Stimulated activated naive B cell treated with anti-CD40 and anti-IgM and Interleukin-4, amounts not matched to agents 10 μg/mL and 1 μg/mL and 100 μg/mL, for 72 hours (primary cell): ENCODE data around the gene DEPP1.

Experiments
- ATAC-seq, 2 donors: fragments of 150-1000 bp; cut with Tn5 transposase; replicated peaks; 2 replicates each; pipeline ENCODE4 v1.10.0; 2021; ENCODE audit warnings: moderate library complexity in 1 of 2
- DNase-seq: peaks from one replicate; pipeline ENCODE4 v3.0.0; 2021
- H3K27ac Mint-ChIP-seq: one replicate; pipeline ENCODE4 v1.8.0; 2022; ENCODE audit warnings: mild to moderate bottlenecking, mixed read lengths
- H3K27me3 Mint-ChIP-seq, 2 donors: one replicate each; pipeline ENCODE4 v1.8.0; 2022; ENCODE audit warnings: mixed read lengths in 2 of 2
- H3K36me3 Mint-ChIP-seq, 2 donors: one replicate each; pipeline ENCODE4 v1.8.0; 2022; ENCODE audit warnings: mixed read lengths in 2 of 2, mild to moderate bottlenecking in 1 of 2
- H3K4me1 Mint-ChIP-seq, 2 donors: one replicate each; pipeline ENCODE4 v1.8.0; 2022; ENCODE audit warnings: mixed read lengths in 2 of 2, mild to moderate bottlenecking in 1 of 2
- H3K4me3 Mint-ChIP-seq, 2 donors: one replicate each; pipeline ENCODE4 v1.8.0; 2022; ENCODE audit warnings: mild to moderate bottlenecking in 2 of 2, mixed read lengths in 2 of 2, moderate library complexity in 1 of 2
- H3K9me3 Mint-ChIP-seq, 2 donors: one replicate each; pipeline ENCODE4 v1.8.0; 2022; ENCODE audit warnings: mixed read lengths in 2 of 2, mild to moderate bottlenecking in 1 of 2

The DEPP1 gene

DNA sequence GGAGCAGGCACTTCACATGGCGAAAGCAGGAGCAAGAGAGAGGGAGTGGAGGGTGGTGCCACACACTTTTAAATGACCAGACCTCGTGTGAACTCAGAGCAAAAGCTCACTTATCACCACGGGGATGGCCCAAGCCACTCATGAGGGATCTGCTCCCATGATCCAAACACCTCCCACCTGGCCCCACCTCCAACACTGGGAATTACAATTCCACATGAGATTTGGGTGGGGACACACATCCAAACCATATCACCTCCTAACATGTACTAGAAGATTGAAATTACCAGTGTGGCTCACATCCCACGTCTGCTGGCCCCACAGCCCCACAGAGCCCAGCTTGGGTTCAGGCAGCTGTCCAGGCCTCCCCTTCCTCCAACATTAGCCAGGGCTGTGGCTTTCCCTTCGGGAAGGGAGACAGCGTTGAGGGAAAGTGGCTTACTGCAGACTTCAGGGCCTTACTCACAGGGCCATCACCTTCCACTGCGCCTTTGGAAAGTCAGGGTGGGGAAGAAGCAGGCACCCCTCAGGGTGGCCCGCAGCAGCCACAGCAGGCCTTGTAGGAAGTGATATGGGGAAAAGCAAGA lies 7.7 kb downstream of the DEPP1 start:
- ATAC-seq (no peak), DNase-seq (no peak)
- Mint-ChIP-seq H3K4me1 (peaks cover 48 to 63% of the 10 kb centered on the region in 2 donors), H3K27me3 (no peaks in the 10 kb centered on the region), H3K4me3 (no peak overlapping the region), H3K36me3 (no peaks in the 10 kb centered on the region), H3K9me3 (no peaks in the 10 kb centered on the region), H3K27ac (no peak overlapping the region)

DNA sequence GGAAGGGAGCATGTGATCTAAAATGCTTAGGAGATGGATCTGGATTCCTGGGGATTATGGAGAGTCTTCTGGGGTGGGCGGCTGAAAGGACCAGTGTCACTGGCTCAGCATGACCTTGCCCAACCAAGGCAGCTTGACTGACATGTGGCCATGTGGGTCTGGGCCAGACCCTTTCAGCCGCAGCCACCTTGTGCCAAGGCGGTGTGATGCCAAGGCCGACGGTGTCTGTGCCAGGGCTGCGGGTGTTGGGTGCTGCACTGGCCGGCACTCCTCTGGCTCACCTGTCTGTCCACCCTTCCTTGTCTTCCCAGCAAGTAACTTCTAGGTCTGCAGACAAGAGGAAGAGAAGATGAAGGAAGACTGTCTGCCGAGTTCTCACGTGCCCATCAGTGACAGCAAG lies 8.8 kb downstream of the DEPP1 start:
- no peak for DNase-seq
- Mint-ChIP-seq H3K4me1 (peaks cover 56 to 68% of the 10 kb centered on the region in 2 donors), H3K27me3 (no peaks in the 10 kb centered on the region), H3K27ac (no peak overlapping the region), H3K9me3 (no peaks in the 10 kb centered on the region), H3K4me3 (no peak overlapping the region), H3K36me3 (no peaks in the 10 kb centered on the region)
- no peak for ATAC-seq

GRCh38 chr10:44968500-44969400 lies 9.9 kb downstream of the DEPP1 start:
- DNase-seq (no peak), ATAC-seq (peak; percentile 17 to 19)
- Mint-ChIP-seq H3K27ac (peak overlapping the region; percentile 37), H3K36me3 (no peaks in the 10 kb centered on the region), H3K4me3 (no peak overlapping the region), H3K27me3 (no peaks in the 10 kb centered on the region), H3K9me3 (no peaks in the 10 kb centered on the region), H3K4me1 (peaks cover 64 to 69% of the 10 kb centered on the region in 2 donors)

DNA sequence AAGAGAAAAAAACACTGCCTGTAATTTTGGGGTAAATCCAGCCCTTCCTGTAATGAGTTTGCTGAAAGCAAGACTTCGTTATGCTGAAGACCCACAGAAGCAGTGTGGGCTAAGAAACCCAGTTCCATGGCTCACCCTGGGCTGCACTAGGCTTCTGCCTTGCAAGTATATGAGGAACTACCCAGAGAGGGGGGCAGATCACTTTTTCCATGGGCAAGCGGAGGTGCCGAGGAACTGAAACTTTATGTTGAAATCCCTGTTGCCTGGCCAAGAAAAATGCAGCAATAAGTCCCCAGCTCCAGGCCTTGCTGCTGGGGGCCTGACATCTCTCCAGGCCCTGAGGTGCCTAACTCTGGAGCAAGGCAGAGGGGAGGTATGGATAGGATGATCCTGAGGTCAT lies 10.5 kb downstream of the DEPP1 start:
- Mint-ChIP-seq H3K36me3 (peaks cover 0 to 4% of the 10 kb centered on the region in 2 donors), H3K4me3 (peak overlapping the region; percentile 22 to 30), H3K9me3 (no peaks in the 10 kb centered on the region), H3K27me3 (peaks cover 0 to 1% of the 10 kb centered on the region in 2 donors), H3K4me1 (peaks cover 65 to 69% of the 10 kb centered on the region in 2 donors), H3K27ac (peak overlapping the region; percentile 75)
- DNase-seq, result peak; percentile 68
- ATAC-seq, result peak; percentile 83

GRCh38 chr10:44967616-44968015 lies 11.0 kb downstream of the DEPP1 start:
- no peaks in the 10 kb centered on the region for H3K9me3 Mint-ChIP-seq
- peak overlapping the region; percentile 30 to 61 for H3K4me3 Mint-ChIP-seq
- DNase-seq (no peak), ATAC-seq (peak; percentile 13 to 49)
- H3K36me3 Mint-ChIP-seq, result peaks cover 0 to 4% of the 10 kb centered on the region in 2 donors
- H3K27me3 Mint-ChIP-seq, result peaks cover 3 to 6% of the 10 kb centered on the region in 2 donors
- peak overlapping the region; percentile 75 for H3K27ac Mint-ChIP-seq
- peaks cover 65 to 69% of the 10 kb centered on the region in 2 donors for H3K4me1 Mint-ChIP-seq

GRCh38 chr10:44966816-44967509 lies 11.6 kb downstream of the DEPP1 start:
- DNase-seq (no peak), ATAC-seq (no peak)
- H3K36me3 Mint-ChIP-seq, result peaks cover 0 to 4% of the 10 kb centered on the region in 2 donors
- peaks cover 64 to 70% of the 10 kb centered on the region in 2 donors for H3K4me1 Mint-ChIP-seq
- no peak overlapping the region for H3K27ac Mint-ChIP-seq
- peaks cover 8 to 9% of the 10 kb centered on the region in 2 donors for H3K27me3 Mint-ChIP-seq
- H3K9me3 Mint-ChIP-seq, result no peaks in the 10 kb centered on the region
- H3K4me3 Mint-ChIP-seq, result peak overlapping the region in 1 of 2 donors; percentile 61

GRCh38 chr10:44966129-44966815 lies 12.3 kb downstream of the DEPP1 start:
- H3K27ac Mint-ChIP-seq, result peak overlapping the region; percentile 85
- peak in 1 of 2 donors; percentile 2 for ATAC-seq
- no peak for DNase-seq
- H3K4me1 Mint-ChIP-seq, result peaks cover 63 to 74% of the 10 kb centered on the region in 2 donors
- H3K9me3 Mint-ChIP-seq, result no peaks in the 10 kb centered on the region
- peaks cover 8 to 9% of the 10 kb centered on the region in 2 donors for H3K27me3 Mint-ChIP-seq
- H3K4me3 Mint-ChIP-seq, result peak overlapping the region in 1 of 2 donors; percentile 63
- H3K36me3 Mint-ChIP-seq, result peaks cover 0 to 4% of the 10 kb centered on the region in 2 donors

- DNase-seq (no peak), ATAC-seq (peak; percentile 49)
- Mint-ChIP-seq H3K27ac (peak overlapping the region; percentile 85), H3K4me3 (peak overlapping the region; percentile 37 to 63), H3K9me3 (no peaks in the 10 kb centered on the region), H3K36me3 (peaks cover 0 to 4% of the 10 kb centered on the region in 2 donors), H3K27me3 (peaks cover 8 to 9% of the 10 kb centered on the region in 2 donors), H3K4me1 (peaks cover 66 to 80% of the 10 kb centered on the region in 2 donors)
These were observed 12.9 kb downstream of the DEPP1 start for GRCh38 chr10:44965651-44966097.

DNA sequence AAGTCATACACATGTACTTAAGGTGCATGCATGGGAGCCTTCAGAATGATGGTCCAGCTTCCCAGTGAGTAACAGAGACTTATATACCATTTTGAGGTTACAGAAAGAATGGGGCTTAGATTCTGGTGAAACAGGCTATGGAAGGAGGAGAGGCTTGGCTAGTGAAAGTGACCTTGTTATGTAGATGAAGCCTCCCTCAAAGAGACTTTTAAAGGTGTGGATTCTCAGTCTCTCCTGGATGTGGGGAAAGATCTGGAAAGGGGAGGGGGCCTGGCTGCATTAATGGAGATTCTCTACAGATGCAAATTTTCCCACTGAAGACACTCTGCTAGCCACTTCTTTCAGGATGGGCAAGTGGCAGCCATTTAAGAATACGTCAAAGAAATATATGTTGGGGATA lies 13.5 kb downstream of the DEPP1 start:
- H3K27me3 Mint-ChIP-seq, result peaks cover 8 to 9% of the 10 kb centered on the region in 2 donors
- H3K4me1 Mint-ChIP-seq, result peaks cover 69 to 85% of the 10 kb centered on the region in 2 donors
- H3K4me3 Mint-ChIP-seq, result no peak overlapping the region
- peaks cover 0 to 4% of the 10 kb centered on the region in 2 donors for H3K36me3 Mint-ChIP-seq
- ATAC-seq (no peak), DNase-seq (no peak)
- peak overlapping the region; percentile 28 for H3K27ac Mint-ChIP-seq
- H3K9me3 Mint-ChIP-seq, result no peaks in the 10 kb centered on the region

- ATAC-seq, result no peak
- Mint-ChIP-seq H3K4me1 (peaks cover 66 to 80% of the 10 kb centered on the region in 2 donors), H3K4me3 (peak overlapping the region; percentile 55 to 63)
These were observed 14.6 kb downstream of the DEPP1 start for GRCh38 chr10:44963772-44964633.

GRCh38 chr10:44962870-44963738 lies 15.5 kb downstream of the DEPP1 start:
- ATAC-seq (no peak), DNase-seq (no peak)
- H3K36me3 Mint-ChIP-seq, result peaks cover 0 to 4% of the 10 kb centered on the region in 2 donors
- peaks cover 8 to 9% of the 10 kb centered on the region in 2 donors for H3K27me3 Mint-ChIP-seq
- no peaks in the 10 kb centered on the region for H3K9me3 Mint-ChIP-seq
- H3K27ac Mint-ChIP-seq, result peak overlapping the region; percentile 62
- peaks cover 59 to 77% of the 10 kb centered on the region in 2 donors for H3K4me1 Mint-ChIP-seq
- peak overlapping the region; percentile 33 to 55 for H3K4me3 Mint-ChIP-seq

More at GRCh38 chr10:44963772-44964633, 14.6 kb downstream of the DEPP1 start:
- Mint-ChIP-seq H3K36me3 (peaks cover 0 to 4% of the 10 kb centered on the region in 2 donors), H3K9me3 (no peaks in the 10 kb centered on the region), H3K27ac (peak overlapping the region; percentile 62), H3K27me3 (peaks cover 8 to 9% of the 10 kb centered on the region in 2 donors)
- DNase-seq, result no peak
